ENCODE results near the gene ATP5ME. TPM values are rescaled to one million over a fixed set of nuclear protein-coding genes. Genes with fewer than 3 reads are reported as not detected.

ATP5ME gene
- total RNA-seq, 1 donor: 60.8 TPM

DNA sequence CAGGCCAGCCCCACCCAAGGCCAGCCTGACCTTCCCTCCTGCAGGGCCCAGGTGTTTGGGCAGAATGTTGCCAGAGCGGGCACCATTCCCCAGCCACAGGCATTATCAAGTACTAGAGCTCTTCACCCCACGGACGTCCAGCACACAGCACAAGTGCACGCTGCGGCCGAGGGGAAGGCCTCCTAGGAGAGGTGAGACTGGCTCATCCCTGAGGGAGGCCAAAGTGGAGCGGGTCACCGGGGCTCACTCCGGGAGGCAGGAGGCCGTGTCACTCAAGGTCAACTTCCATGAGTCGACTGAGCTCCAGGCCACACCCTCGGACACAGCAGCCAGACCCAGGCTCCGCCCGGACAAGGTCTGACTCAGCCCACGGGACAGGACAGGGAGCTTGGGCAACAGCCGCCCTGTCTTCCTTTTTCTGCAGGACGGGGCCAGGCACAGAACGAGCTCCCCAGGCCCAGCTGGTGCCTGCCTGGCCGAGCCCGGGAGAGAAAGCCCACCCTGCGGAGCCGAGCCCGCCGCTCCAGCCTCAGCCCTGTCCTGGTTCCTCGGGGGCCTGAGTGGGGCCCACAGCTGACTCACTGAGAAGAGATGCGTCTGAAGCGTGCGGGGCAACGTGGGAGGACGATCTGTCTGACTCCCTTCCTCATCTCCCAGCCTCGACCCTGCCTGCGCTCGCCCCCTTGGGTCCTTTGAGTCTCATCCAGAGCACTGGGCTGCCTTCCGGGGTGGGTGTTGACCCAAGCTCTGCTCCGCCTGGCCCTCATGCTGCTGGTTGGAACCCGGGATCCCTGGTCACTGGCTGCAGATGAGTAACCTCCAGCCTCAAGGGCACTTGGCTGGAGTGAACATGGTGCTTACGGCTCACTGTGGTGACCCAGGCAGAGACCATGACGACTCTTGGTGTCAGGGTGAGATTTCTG is 13.2 kb upstream of the ATP5ME start:
- peaks cover 30% of the 10 kb centered on the region for H3K4me1 ChIP-seq (ENCODE audit: insufficient read depth, low read length)
- H3K27ac ChIP-seq (ENCODE audit: low read depth, low read length): peak overlapping the region; percentile 94
- peaks cover 5% of the 10 kb centered on the region for H4K20me1 ChIP-seq (ENCODE audit: insufficient read depth, low read length)
- H3K9me3 ChIP-seq (ENCODE audit: low read depth, low read length): no peaks in the 10 kb centered on the region
- H3K79me2 ChIP-seq (ENCODE audit: insufficient read depth, low read length): no peaks in the 10 kb centered on the region
- H2AFZ ChIP-seq (ENCODE audit: low read length): peak overlapping the region; percentile 72
- TF ChIP-seq, protein P1, sequence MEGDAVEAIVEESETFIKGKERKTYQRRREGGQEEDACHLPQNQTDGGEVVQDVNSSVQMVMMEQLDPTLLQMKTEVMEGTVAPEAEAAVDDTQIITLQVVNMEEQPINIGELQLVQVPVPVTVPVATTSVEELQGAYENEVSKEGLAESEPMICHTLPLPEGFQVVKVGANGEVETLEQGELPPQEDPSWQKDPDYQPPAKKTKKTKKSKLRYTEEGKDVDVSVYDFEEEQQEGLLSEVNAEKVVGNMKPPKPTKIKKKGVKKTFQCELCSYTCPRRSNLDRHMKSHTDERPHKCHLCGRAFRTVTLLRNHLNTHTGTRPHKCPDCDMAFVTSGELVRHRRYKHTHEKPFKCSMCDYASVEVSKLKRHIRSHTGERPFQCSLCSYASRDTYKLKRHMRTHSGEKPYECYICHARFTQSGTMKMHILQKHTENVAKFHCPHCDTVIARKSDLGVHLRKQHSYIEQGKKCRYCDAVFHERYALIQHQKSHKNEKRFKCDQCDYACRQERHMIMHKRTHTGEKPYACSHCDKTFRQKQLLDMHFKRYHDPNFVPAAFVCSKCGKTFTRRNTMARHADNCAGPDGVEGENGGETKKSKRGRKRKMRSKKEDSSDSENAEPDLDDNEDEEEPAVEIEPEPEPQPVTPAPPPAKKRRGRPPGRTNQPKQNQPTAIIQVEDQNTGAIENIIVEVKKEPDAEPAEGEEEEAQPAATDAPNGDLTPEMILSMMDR (IDR thresholded peaks at IDR 0.05; ENCODE audit: extremely low read depth, low read depth, low read length): no peak
- H3K36me3 ChIP-seq (ENCODE audit: insufficient read depth, low read length): no peaks in the 10 kb centered on the region
- no peaks in the 10 kb centered on the region for H3K27me3 ChIP-seq (ENCODE audit: insufficient read depth, low read length)
- DNase-seq (ENCODE audit: insufficient read length, low spot score, missing footprints): peak; percentile 100
- H3K4me3 ChIP-seq (ENCODE audit: insufficient read depth, low read length): peak overlapping the region; percentile 74
- peak overlapping the region; percentile 78 for H3K4me2 ChIP-seq (ENCODE audit: insufficient read depth, low read length)

DNA sequence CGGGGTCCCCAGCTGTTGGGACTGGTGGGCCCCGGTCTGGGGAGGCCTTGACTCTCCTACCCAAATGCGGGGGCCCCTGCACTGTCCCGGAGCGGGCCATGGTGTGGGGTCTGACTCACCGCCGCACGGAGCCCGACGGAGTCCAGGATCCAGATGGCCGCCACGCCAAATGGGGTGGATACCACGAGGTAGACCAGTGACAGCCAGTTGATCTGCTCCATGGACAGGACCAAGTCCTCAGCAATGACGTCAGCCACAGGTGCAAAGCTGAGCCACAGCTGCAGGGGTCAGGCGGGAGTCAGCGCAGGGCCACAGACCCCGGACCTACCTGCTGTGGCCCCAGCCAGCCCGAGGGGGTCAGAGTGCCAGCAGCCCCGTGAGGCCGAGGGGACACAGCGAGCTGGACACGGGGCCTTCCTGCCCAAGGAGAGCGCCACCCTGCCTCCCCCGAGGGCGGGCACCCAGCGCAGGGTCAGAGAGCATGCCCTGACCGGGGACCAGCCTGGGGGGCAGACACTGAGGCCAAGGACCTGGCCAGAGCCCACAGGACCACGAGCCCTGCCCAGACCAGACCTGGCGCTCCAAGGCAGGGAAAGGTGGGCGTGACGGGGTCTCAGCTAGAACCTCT is 12.5 kb upstream of the ATP5ME start:
- DNase-seq (ENCODE audit: insufficient read length, low spot score, missing footprints): no peak
- Histone ChIP-seq H3K4me3 (ENCODE audit: insufficient read depth, low read length) (no peak overlapping the region), H3K27me3 (ENCODE audit: insufficient read depth, low read length) (no peaks in the 10 kb centered on the region), H4K20me1 (ENCODE audit: insufficient read depth, low read length) (peaks cover 6% of the 10 kb centered on the region), H3K79me2 (ENCODE audit: insufficient read depth, low read length) (no peaks in the 10 kb centered on the region), H3K27ac (ENCODE audit: low read depth, low read length) (peak overlapping the region; percentile 94), H3K9me3 (ENCODE audit: low read depth, low read length) (no peaks in the 10 kb centered on the region), H2AFZ (ENCODE audit: low read length) (no peak overlapping the region), H3K4me1 (ENCODE audit: insufficient read depth, low read length) (peaks cover 30% of the 10 kb centered on the region), H3K36me3 (ENCODE audit: insufficient read depth, low read length) (no peaks in the 10 kb centered on the region), H3K4me2 (ENCODE audit: insufficient read depth, low read length) (peak overlapping the region; percentile 78)
- TF ChIP-seq, protein P1 (IDR thresholded peaks at IDR 0.05; ENCODE audit: extremely low read depth, low read depth, low read length): no peak

DNA sequence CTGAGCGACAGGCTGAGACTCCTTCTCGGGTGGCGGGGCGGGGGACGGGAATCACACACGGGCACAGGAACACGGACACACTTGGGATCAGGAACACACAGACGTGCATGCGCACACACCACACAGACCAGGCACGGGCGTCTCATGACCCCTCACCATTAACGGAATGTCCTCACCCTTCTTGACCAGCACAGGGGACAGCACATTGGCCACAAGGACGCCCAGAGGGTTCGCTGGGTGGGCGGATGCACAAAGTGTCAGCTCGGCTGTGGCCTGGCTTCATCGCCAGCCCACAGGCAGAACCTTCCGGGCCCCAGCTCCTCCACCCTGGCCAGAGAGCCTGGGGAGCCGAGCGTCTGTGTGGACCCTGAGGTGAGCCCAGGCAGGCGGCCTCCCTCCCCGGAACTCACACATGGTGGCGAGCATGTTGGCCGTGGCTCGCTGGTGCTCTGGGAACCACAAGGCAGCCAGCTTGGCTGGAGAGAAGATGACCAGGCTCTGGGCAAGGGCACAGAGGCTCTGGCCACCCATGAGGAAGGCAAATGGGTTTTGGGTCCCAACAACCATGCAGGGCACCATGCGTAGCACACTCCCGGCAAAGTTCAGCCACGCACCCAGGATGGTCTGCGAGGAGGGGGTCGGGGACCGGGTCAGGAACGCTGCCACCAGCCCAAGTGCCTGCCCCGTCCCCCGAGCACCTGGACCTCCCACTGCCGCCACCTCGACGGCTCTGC is 11.8 kb upstream of the ATP5ME start:
- H2AFZ ChIP-seq (ENCODE audit: low read length): no peak overlapping the region

More for the DNA sequence above, 11.8 kb upstream of the ATP5ME start:
- Histone ChIP-seq H3K27me3 (ENCODE audit: insufficient read depth, low read length) (no peaks in the 10 kb centered on the region), H3K4me1 (ENCODE audit: insufficient read depth, low read length) (peaks cover 34% of the 10 kb centered on the region), H3K4me3 (ENCODE audit: insufficient read depth, low read length) (no peak overlapping the region), H3K27ac (ENCODE audit: low read depth, low read length) (no peak overlapping the region), H4K20me1 (ENCODE audit: insufficient read depth, low read length) (peaks cover 6% of the 10 kb centered on the region), H3K79me2 (ENCODE audit: insufficient read depth, low read length) (no peaks in the 10 kb centered on the region), H3K4me2 (ENCODE audit: insufficient read depth, low read length) (no peak overlapping the region), H3K36me3 (ENCODE audit: insufficient read depth, low read length) (no peaks in the 10 kb centered on the region), H3K9me3 (ENCODE audit: low read depth, low read length) (no peaks in the 10 kb centered on the region)
- no peak for DNase-seq (ENCODE audit: insufficient read length, low spot score, missing footprints)
- TF ChIP-seq, protein P1 (IDR thresholded peaks at IDR 0.05; ENCODE audit: extremely low read depth, low read depth, low read length): no peak
